Tibial nerve (tissue), 4 donors: ENCODE results near the gene ENOSF1. TPM values are rescaled to one million over a fixed set of nuclear protein-coding genes. Genes with fewer than 3 reads are reported as not detected.
"Not testable (repeated sequence)": the region's sequence is repeated elsewhere in the genome, so short reads cannot be mapped to it uniquely, and the experiment has no call there.

Experiments
- DNase-seq, 2 donors: peaks; one replicate each; pipeline ENCODE4 v3.0.0-alpha.2; 2019; ENCODE audit warnings: low spot score in 2 of 2
- H3K27ac ChIP-seq, 4 donors: fragments of 200-600 bp; sonication (generic) in 3 of 4; one replicate each; pipeline ENCODE4 v1.5.1; 2017 to 2019; ENCODE audit warnings: mild to moderate bottlenecking in 1 of 4
- H3K27me3 ChIP-seq, 2 donors: fragments of 200-600 bp; sonication (generic) in 1 of 2; one replicate each; pipeline versions ENCODE4 v1.5.1 to v1.6.0; 2017 to 2019
- H3K36me3 ChIP-seq, 3 donors: fragments of 200-600 bp; sonication (generic); one replicate each; pipeline ENCODE4 v1.5.1; 2018 to 2019
- H3K4me1 ChIP-seq, 4 donors: fragments of 200-600 bp; sonication (generic) in 3 of 4; one replicate each; pipeline ENCODE4 v1.5.1; 2017 to 2019
- H3K4me3 ChIP-seq, 4 donors: fragments of 200-600 bp; sonication (generic) in 3 of 4; one replicate each; pipeline ENCODE4 v1.5.1; 2017 to 2019; ENCODE audit warnings: mild to moderate bottlenecking in 1 of 4, moderate library complexity in 1 of 4
- H3K9me3 ChIP-seq, 4 donors: fragments of 200-600 bp; sonication (generic) in 3 of 4; one replicate each; pipeline ENCODE4 v1.5.1; 2017 to 2019
- CTCF ChIP-seq, 5 experiments: fragments of 200-600 bp in 3 of 5; fragments of 450-650 bp in 2 of 5; sonication (generic) in 3 of 5; IDR thresholded peaks; one replicate each; pipeline ENCODE4 v1.5.1; 2016 to 2019; ENCODE audit warnings: antibody characterized with exemption in 5 of 5, mild to moderate bottlenecking in 3 of 5, moderate library complexity in 2 of 5
- EP300 ChIP-seq, 2 donors: sonication (generic); formaldehyde crosslinking; IDR thresholded peaks; one replicate each; pipeline ENCODE4 v1.6.1; 2017; ENCODE audit warnings: antibody characterized with exemption in 2 of 2, mild to moderate bottlenecking in 1 of 2
- POLR2A ChIP-seq, 2 donors: fragments of 450-650 bp; IDR thresholded peaks; one replicate each; pipeline ENCODE4 v1.6.1; 2017; ENCODE audit warnings: antibody characterized with exemption in 2 of 2, mild to moderate bottlenecking in 2 of 2, moderate library complexity in 2 of 2
- WGBS, 2 donors: methylation state at CpG; one replicate each; pipeline ENCODE4 v1.1.5; 2018; 5-methylcytosine and 5-hydroxymethylcytosine counted together
- total RNA-seq, 4 donors: library from RNA; depleted of rRNA; stranded (reverse); fragments of >200 nt; gene quantifications; one replicate each; pipeline ENCODE4 v1.1.0, GENCODE V29; 2016

The ENOSF1 gene
- total RNA-seq, 4 donors from 2014 or later, result 37.0 to 86.9 (median 47.3) TPM

- no peaks in the 10 kb centered on the region for H3K4me1 ChIP-seq
- no peak for DNase-seq
- no peak for TF ChIP-seq CTCF (IDR thresholded peaks at IDR 0.05)
- no peak for TF ChIP-seq POLR2A (IDR thresholded peaks at IDR 0.05)
- TF ChIP-seq EP300 (IDR thresholded peaks at IDR 0.05), result no peak
- H3K27ac ChIP-seq, result no peak overlapping the region
- no peaks in the 10 kb centered on the region for H3K9me3 ChIP-seq
- no peaks in the 10 kb centered on the region for H3K27me3 ChIP-seq
- WGBS, 2 donors, result 91% methylated on average over 2 of the region's 2 CpGs
- peaks cover 0 to 46% (median 0%) of the 10 kb centered on the region in 3 donors for H3K36me3 ChIP-seq
- no peak overlapping the region for H3K4me3 ChIP-seq
Measured at GRCh38 chr18:744832-745597, 32.6 kb upstream of the ENOSF1 start.

- no peak for DNase-seq
Measured at GRCh38 chr18:741931-742512, 29.6 kb upstream of the ENOSF1 start.

GRCh38 chr18:732371-732770, 19.9 kb upstream of the ENOSF1 start:
- Histone ChIP-seq H3K4me3 (no peak overlapping the region), H3K27ac (no peak overlapping the region), H3K4me1 (no peaks in the 10 kb centered on the region), H3K9me3 (no peaks in the 10 kb centered on the region), H3K36me3 (peaks cover 0 to 69% (median 0%) of the 10 kb centered on the region in 3 donors), H3K27me3 (no peaks in the 10 kb centered on the region)
- TF ChIP-seq EP300 (IDR thresholded peaks at IDR 0.05) (no peak), CTCF (IDR thresholded peaks at IDR 0.05) (no peak), POLR2A (IDR thresholded peaks at IDR 0.05) (no peak)
- WGBS, 2 donors, result 94 to 97% methylated on average over 3 of the region's 3 CpGs
- DNase-seq, result no peak

More at GRCh38 chr18:741931-742512, 29.6 kb upstream of the ENOSF1 start:
- Histone ChIP-seq H3K27ac (no peak overlapping the region), H3K4me3 (no peak overlapping the region), H3K4me1 (no peaks in the 10 kb centered on the region), H3K27me3 (no peaks in the 10 kb centered on the region), H3K36me3 (peaks cover 0 to 47% (median 0%) of the 10 kb centered on the region in 3 donors), H3K9me3 (no peaks in the 10 kb centered on the region)
- TF ChIP-seq POLR2A (IDR thresholded peaks at IDR 0.05) (no peak), CTCF (IDR thresholded peaks at IDR 0.05) (peak; percentile 57 to 79 (median 75)), EP300 (IDR thresholded peaks at IDR 0.05) (peak in 1 of 2 donors; percentile 5)

GRCh38 chr18:731185-731584, 18.8 kb upstream of the ENOSF1 start:
- Histone ChIP-seq H3K9me3 (no peaks in the 10 kb centered on the region), H3K36me3 (peaks cover 0 to 59% (median 0%) of the 10 kb centered on the region in 3 donors), H3K27me3 (no peaks in the 10 kb centered on the region), H3K4me3 (no peak overlapping the region), H3K4me1 (no peaks in the 10 kb centered on the region), H3K27ac (no peak overlapping the region)
- DNase-seq, result no peak
- TF ChIP-seq EP300 (IDR thresholded peaks at IDR 0.05), result no peak
- no peak for TF ChIP-seq CTCF (IDR thresholded peaks at IDR 0.05)
- TF ChIP-seq POLR2A (IDR thresholded peaks at IDR 0.05), result no peak

GRCh38 chr18:730692-731091, 18.3 kb upstream of the ENOSF1 start:
- TF ChIP-seq CTCF (IDR thresholded peaks at IDR 0.05), result no peak
- TF ChIP-seq EP300 (IDR thresholded peaks at IDR 0.05), result no peak
- TF ChIP-seq POLR2A (IDR thresholded peaks at IDR 0.05), result no peak
- Histone ChIP-seq H3K27ac (no peak overlapping the region), H3K27me3 (no peaks in the 10 kb centered on the region), H3K9me3 (no peaks in the 10 kb centered on the region), H3K4me3 (no peak overlapping the region), H3K36me3 (peaks cover 0 to 57% (median 0%) of the 10 kb centered on the region in 3 donors), H3K4me1 (no peaks in the 10 kb centered on the region)
- no peak for DNase-seq

- H3K9me3 ChIP-seq, H3K4me3 ChIP-seq, H3K27me3 ChIP-seq, H3K27ac ChIP-seq, DNase-seq, H3K4me1 ChIP-seq: not testable (repeated sequence)
- 91 to 94% methylated on average over 5 of the region's 5 CpGs for WGBS, 2 donors
- peaks cover 0 to 51% (median 0%) of the 10 kb centered on the region in 3 donors for H3K36me3 ChIP-seq
Measured at GRCh38 chr18:730120-730519, 17.7 kb upstream of the ENOSF1 start.
